Uterus (tissue), 4 donors: ENCODE data around the gene INPP5F. TPM values are rescaled to one million over a fixed set of nuclear protein-coding genes. Genes with fewer than 3 reads are reported as not detected.

Source experiments
- DNase-seq, 2 donors: peaks; one replicate each; pipeline ENCODE4 v3.0.0-alpha.2; 2019 to 2020
- H3K27ac ChIP-seq, 2 donors: fragments of 200-600 bp; sonication (generic); 1 replicate in 1 of 2; 2 replicates in 1 of 2; pipeline ENCODE4 v1.5.1; 2016 to 2018
- H3K27me3 ChIP-seq, 2 donors: fragments of 200-600 bp; sonication (generic); one replicate each; pipeline ENCODE4 v1.5.1; 2018 to 2019; ENCODE audit warnings: control low read depth in 1 of 2
- H3K36me3 ChIP-seq, 2 donors: fragments of 200-600 bp; sonication (generic); one replicate each; pipeline ENCODE4 v1.5.1; 2019; ENCODE audit warnings: control low read depth in 1 of 2
- H3K4me1 ChIP-seq, 2 donors: fragments of 200-600 bp; sonication (generic); one replicate each; pipeline ENCODE4 v1.5.1; 2018 to 2019; ENCODE audit warnings: control low read depth in 1 of 2
- H3K4me3 ChIP-seq, 2 donors: fragments of 200-600 bp; sonication (generic); 1 replicate in 1 of 2; 2 replicates in 1 of 2; pipeline ENCODE4 v1.5.1; 2018 to 2019; ENCODE audit warnings: mild to moderate bottlenecking in 1 of 2
- H3K9me3 ChIP-seq, 2 donors: fragments of 200-600 bp; sonication (generic); one replicate each; pipeline ENCODE4 v1.5.1; 2019; ENCODE audit warnings: control low read depth in 1 of 2
- CTCF ChIP-seq, 4 experiments: fragments of 200-600 bp in 2 of 4; fragments of 450-650 bp in 2 of 4; sonication (generic) in 2 of 4; IDR thresholded peaks; one replicate each; pipeline ENCODE4 v1.5.1; 2016 to 2019; ENCODE audit warnings: antibody characterized with exemption in 4 of 4, mild to moderate bottlenecking in 2 of 4, moderate library complexity in 1 of 4
- POLR2A ChIP-seq, 2 donors: fragments of 450-650 bp; IDR thresholded peaks; one replicate each; pipeline ENCODE4 v1.6.1; 2016; ENCODE audit warnings: antibody characterized with exemption in 2 of 2, mild to moderate bottlenecking in 1 of 2, moderate library complexity in 1 of 2
- intact Hi-C: fragments of 100-400 bp; cut with DNase I; formaldehyde crosslinking; loops from one replicate; pipeline ENCODE4 v1.15.1; 2023; ENCODE audit warnings: low total_unique reads
- total RNA-seq, 4 donors: library from RNA; depleted of rRNA in 3 of 4; stranded (reverse); fragments of >200 nt in 3 of 4; gene quantifications; one replicate each; pipeline versions ENCODE4 v1.1.0 to v1.2.4, GENCODE V29; 2014 to 2023
- donor health status: DM: yes; HTN: yes; CAD: no.

The INPP5F gene
- total RNA-seq, 4 donors from 2014 or later, result 14.3 to 67.3 (median 27.8) TPM

DNA sequence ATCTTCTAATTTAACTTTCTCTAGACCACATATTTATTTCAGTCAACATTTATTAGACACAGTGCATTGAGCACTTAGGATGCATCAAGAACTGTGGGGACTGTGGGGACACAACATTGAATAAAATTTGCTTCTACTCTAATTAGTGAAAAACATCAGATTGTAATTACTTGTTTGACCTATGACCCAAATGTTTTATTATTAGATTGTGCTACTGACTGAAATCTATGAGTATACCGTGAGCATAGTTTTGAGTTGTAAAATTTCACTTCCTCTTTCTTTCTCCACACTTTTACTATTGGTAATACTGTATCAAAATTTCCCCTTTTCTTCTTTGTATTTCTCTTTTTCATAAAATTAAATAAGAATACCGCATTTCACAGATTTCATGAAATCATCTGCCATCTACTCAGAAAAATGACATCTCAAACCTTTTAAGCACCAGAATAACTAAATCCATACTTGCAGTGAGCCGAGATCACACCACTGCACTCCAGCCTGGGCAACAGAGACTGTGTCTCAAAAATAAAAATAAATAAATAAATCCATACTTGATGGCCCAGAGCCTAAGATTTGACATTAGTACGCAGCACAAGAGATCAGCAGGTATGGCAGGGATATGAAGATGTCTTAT, 25.4 kb upstream of the INPP5F start:
- H3K9me3 ChIP-seq, result no peaks in the 10 kb centered on the region

DNA sequence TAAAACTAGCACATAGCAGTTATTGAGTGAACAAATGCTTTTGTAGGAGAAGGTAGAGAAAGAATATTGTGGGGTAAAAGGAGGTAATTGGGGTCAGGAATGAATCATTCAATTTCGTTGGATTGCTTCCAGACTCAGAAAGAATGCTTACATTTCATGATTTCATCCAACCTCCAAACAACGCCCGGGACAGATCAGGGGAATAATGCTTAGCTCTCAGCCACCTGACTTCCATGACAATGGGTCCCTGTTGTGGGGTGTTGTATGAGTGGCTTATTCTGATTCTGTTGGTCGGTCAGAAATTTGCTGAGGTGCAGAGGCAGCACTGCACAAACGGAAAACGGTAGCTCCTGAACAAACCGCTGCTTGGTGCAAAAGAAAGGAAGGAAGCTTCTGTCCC, 24.0 kb upstream of the INPP5F start:
- no peaks in the 10 kb centered on the region for H3K9me3 ChIP-seq
- intact Hi-C loops, result no loop called here
- no peak overlapping the region for H3K4me3 ChIP-seq
- DNase-seq, result no peak
- no peaks in the 10 kb centered on the region for H3K36me3 ChIP-seq
- TF ChIP-seq POLR2A (IDR thresholded peaks at IDR 0.05) (no peak), CTCF (IDR thresholded peaks at IDR 0.05) (no peak)
- H3K4me1 ChIP-seq, result no peaks in the 10 kb centered on the region
- no peaks in the 10 kb centered on the region for H3K27me3 ChIP-seq
- H3K27ac ChIP-seq, result no peak overlapping the region

More for the DNA sequence above, 25.4 kb upstream of the INPP5F start:
- Histone ChIP-seq H3K36me3 (no peaks in the 10 kb centered on the region), H3K27me3 (no peaks in the 10 kb centered on the region), H3K4me1 (no peaks in the 10 kb centered on the region), H3K27ac (no peak overlapping the region), H3K4me3 (no peak overlapping the region)
- TF ChIP-seq CTCF (IDR thresholded peaks at IDR 0.05) (no peak), POLR2A (IDR thresholded peaks at IDR 0.05) (no peak)
- intact Hi-C loops, result no loop called here
- no peak for DNase-seq

GRCh38 chr10:119702583-119702982, 23.3 kb upstream of the INPP5F start:
- intact Hi-C loops, result no loop called here
- H3K36me3 ChIP-seq, result no peaks in the 10 kb centered on the region
- no peak overlapping the region for H3K4me3 ChIP-seq

GRCh38 chr10:119703903-119704508, 21.8 kb upstream of the INPP5F start:
- no peak for DNase-seq
- no peaks in the 10 kb centered on the region for H3K4me1 ChIP-seq
- TF ChIP-seq CTCF (IDR thresholded peaks at IDR 0.05) (no peak), POLR2A (IDR thresholded peaks at IDR 0.05) (no peak)
- no peaks in the 10 kb centered on the region for H3K9me3 ChIP-seq
- intact Hi-C loops, result no loop called here
- no peaks in the 10 kb centered on the region for H3K36me3 ChIP-seq
- H3K4me3 ChIP-seq, result no peak overlapping the region
- peak overlapping the region in 1 of 2 donors; percentile 67 for H3K27ac ChIP-seq
- no peaks in the 10 kb centered on the region for H3K27me3 ChIP-seq

More at GRCh38 chr10:119702583-119702982, 23.3 kb upstream of the INPP5F start:
- DNase-seq, result no peak
- no peaks in the 10 kb centered on the region for H3K4me1 ChIP-seq
- H3K9me3 ChIP-seq, result no peaks in the 10 kb centered on the region
- no peaks in the 10 kb centered on the region for H3K27me3 ChIP-seq
- no peak for TF ChIP-seq POLR2A (IDR thresholded peaks at IDR 0.05)
- no peak for TF ChIP-seq CTCF (IDR thresholded peaks at IDR 0.05)
- H3K27ac ChIP-seq, result no peak overlapping the region

- Histone ChIP-seq H3K4me1 (no peaks in the 10 kb centered on the region), H3K9me3 (no peaks in the 10 kb centered on the region), H3K27ac (peak overlapping the region; percentile 64 to 67), H3K27me3 (no peaks in the 10 kb centered on the region), H3K36me3 (no peaks in the 10 kb centered on the region), H3K4me3 (no peak overlapping the region)
- TF ChIP-seq CTCF (IDR thresholded peaks at IDR 0.05) (no peak), POLR2A (IDR thresholded peaks at IDR 0.05) (no peak)
- intact Hi-C loops, result no loop called here
- no peak for DNase-seq
Observed at GRCh38 chr10:119705434-119705831, 20.4 kb upstream of the INPP5F start.
